Stimulated activated CD8-positive, alpha-beta memory T cell treated with anti-CD3 and anti-CD28 coated beads, Interleukin-7, amount 100 ng/mL, for 24 hours (primary cell): ENCODE data around the gene FAM111A.

Source experiments
- DNase-seq: peaks from one replicate; pipeline ENCODE4 v3.0.0-alpha.2; 2020; ENCODE audit warnings: low read depth

The FAM111A gene

GRCh38 chr11:59141673-59142460, 789 bp upstream of the FAM111A start:
- DNase-seq, result no peak

DNA sequence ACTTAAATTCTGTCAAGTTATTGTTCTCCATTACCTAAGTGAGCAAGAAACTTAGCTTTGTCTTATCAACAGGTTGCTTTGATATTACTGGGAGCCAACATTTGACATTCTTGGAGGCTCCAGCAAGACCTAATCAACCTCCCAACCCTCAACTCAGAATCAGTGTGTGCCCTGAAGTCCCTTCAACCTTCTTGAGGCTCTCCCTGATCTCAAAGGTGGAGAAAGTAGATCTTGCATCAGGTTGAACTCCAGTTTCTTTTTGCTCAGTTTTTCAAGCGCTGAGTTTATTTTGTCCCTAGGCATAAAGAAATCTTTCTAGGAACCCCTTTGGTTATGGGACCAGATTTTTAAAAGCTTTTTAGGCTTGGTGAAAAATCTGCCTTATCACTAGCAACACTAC, 1.4 kb downstream of the FAM111A start:
- DNase-seq, result no peak

DNA sequence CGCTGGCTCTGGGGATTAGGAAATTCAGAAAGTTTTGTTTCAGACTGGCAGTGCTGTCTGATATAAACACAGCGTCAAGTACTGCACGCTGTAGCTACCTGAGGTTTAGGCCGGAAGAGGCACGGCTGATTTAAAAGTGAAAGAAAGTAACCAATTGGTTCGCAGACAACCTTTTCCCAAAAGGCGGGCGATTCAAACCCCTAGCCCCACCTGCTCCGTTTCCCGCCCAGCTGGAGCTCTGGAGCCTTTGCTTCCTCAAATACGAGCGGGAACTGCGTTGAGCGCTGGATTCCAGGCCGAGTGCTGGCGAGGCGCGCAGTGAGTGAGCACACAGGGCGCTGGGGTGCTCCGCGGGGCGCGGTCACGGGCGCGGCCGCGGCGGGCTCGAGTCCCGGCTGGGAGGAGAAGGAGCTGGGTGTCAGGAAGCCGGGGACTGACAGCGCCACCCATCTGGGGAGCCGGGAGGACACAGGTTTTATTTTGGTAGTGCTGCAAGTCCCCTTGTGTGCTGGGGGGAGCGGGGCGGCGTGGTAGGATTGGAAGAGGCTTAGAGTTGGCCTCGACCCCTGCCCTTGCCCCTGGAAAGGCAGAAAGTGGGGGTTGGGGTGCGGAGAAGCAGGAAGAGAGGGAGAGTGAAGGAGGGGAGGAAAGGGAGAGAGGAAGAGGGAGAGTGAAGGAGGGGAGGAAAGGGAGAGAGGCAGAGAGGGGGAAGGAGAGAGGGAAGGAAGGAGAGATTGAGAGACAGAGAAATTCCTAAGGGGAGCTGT, 2.1 kb downstream of the FAM111A start:
- peak; percentile 26 for DNase-seq

GRCh38 chr11:59145534-59145933, 2.9 kb downstream of the FAM111A start:
- no peak for DNase-seq

- no peak for DNase-seq
These were observed 9.1 kb downstream of the FAM111A start for GRCh38 chr11:59151761-59152160.

DNA sequence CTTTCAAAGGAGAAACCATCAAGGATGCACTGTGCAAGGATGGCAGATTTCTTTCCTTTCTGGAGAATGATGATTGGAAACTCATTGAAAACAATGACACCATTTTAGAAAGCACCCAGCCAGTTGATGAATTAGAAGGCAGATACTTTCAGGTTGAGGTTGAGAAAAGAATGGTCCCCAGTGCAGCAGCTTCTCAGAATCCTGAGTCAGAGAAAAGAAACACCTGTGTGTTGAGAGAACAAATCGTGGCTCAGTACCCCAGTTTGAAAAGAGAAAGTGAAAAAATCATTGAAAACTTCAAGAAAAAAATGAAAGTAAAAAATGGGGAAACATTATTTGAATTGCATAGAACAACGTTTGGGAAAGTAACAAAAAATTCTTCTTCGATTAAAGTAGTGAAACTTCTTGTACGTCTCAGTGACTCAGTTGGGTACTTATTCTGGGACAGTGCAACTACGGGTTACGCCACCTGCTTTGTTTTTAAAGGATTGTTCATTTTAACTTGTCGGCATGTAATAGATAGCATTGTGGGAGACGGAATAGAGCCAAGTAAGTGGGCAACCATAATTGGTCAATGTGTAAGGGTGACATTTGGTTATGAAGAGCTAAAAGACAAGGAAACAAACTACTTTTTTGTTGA, 9.8 kb downstream of the FAM111A start:
- no peak for DNase-seq

DNA sequence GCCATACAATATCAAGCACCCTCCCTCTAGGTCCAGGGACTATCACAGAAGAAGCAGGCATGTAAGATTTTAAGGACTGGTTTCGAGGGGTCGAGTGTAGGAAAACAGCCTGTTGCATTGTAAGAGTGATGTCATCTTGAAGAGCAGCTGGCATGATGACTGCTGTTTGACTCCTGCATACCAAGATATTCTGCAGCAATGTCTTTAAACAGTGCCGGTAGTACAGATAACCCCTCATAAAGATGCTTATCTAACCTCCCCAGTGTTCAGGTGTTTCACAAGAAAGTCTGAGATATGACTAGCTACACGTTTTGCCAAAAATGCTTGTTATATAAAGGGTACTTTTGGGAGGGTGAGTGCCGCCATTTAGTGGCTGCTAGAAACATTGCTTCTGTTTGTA, 12.0 kb downstream of the FAM111A start:
- DNase-seq, result no peak

DNA sequence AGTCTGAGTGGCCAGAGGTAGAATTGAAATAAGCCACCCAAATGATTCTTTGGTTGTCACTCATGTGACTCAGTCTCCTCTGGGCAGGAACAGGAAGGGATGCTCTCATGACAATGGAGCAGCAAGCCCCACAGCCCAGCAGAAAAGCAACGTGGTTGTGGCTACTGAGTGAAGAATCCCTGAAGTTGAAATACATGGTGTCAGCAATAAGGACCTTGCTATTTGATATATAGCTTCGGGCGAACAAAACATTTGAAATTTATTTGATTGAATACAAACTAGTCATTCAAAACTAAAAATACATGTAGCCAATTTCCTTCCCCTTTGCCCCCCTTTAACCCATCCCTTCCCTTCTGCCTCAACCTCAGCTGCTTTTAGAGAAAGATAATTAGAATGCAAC, 14.8 kb downstream of the FAM111A start:
- DNase-seq, result no peak

DNA sequence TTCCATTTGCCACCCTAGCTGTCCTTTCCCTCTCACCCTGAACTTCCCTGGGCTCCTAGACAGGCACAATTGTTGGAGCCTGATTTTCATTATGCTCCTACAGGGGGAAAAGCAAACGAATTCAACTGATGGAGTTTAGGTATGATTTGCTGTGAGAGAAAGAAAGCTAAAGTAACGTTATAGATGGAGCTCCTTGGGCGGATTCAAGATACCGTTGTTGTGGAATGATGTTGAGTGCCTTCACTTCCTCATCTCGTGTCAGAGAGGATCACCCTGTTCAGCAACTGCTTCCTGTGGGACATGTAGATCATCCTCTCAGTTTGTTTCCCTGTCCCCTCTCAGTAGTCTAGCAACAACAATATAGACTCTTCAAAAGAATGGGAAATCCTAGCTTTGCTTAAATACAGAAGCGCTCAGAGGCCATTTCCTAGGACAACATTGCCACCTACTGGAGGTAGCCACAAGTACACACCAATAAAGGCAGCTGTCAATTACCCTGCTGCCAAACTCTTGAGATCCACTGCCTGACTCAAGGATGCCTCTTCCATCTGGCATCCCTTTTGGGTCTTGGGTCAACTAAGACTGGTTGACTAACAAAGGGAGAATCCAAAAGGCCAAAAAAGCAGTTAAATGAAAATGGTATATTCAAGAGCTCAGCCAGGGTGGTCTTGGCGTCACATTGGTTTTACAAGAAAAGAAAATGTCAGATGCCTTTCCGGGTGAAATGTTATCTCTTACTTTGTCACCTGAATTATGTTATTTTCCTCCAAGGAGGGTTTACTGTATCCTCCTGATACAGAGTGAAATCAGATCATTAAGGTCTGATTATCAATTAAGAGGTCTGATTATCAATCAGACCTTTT, 15.8 kb downstream of the FAM111A start:
- DNase-seq, result no peak

DNA sequence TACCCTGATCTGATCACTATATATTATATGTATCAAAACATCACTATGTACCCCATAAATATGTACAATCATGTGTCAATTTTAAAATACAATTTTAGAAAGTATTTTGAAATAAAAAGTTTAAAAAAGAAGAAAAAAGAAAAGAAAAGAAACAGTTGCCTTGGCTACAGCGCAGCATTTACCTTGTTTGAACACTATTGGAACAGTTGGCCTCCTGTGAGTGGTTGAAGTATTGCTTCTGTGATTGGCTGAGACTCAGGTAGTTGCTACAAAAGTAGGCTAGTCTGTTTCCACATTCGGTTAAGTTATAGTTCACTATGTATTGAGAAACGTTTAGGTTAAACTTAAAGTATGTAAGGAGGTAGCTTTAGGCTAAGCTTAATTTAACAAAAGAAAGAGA, 21.4 kb downstream of the FAM111A start:
- DNase-seq, result no peak

DNA sequence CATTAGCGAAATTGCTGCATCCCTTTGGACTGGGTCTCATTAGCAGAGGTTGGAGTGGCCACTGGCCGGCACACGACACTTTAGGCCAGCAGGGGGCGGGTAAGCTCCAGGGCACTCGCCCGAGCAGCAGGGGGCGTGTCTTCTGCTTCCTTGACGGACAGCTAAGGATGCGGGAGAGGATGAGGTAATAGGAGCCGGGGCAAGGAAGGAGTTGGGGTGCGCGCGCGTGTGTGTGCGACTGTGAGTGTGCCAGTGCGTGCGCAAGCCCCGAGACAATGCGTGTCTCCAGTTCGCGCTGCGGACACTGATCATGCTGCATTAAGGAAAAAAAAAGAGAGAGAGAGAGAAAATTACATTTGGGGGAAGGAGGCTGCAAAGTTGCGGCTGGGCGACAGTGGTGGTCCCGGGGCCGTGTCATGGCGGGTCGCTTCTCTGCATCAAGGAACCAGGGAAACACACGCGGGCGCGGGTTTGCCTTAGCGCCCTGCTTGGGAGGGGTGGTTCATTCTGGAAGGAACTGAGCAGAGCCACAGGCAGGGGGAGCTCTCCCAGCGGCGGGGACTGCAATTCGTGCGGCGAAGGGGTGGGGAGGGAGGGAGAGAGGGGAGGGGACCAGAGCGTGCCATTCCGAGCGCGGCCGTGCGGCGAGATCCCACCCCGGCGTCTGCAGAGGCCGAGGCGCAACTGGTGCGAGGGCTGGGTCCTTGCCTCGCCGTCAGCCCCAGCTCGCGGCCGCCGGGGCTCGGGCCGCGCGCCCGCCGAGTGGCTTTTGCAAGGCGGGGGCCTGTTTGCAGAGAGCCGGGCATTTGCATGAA, 29.1 kb downstream of the FAM111A start, which contains the start of gene DTX4:
DTX4 (plus strand) TSS at position 625 of the 815 bp plus-strand sequence. CDS start 464 bp downstream, outside the sequence.
- peak; percentile 83 for DNase-seq

DNA sequence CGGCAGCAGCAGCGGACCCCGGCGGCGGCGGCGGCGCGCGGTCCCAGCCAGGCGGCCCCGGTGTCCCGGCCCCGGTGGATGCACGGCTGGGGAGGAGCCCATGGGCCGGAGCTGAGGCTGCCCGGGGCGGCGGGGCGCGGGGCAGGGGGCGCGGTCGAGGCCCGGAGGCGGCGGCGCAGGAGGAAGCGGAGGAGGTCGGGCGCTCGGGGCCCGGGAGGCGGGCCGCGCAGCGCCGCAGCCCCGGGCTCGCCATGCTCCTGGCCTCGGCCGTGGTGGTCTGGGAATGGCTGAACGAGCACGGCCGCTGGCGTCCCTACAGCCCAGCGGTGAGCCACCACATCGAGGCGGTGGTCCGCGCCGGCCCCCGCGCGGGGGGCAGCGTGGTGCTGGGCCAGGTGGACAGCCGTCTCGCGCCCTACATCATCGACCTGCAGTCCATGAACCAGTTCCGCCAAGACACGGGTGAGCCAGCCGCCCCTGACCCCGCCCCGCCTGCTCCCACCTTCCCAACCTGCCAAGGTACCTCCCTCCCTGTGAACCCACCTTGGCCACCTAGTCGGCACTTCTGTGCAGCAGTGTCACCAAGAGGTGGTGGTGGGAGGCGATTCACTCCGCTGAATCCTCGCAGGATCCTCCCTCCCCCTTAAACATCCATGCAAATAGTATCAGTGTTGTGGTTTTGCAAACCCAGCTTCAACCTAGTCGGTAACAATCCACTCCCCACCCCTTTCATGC, 29.9 kb downstream of the FAM111A start:
- no peak for DNase-seq

DNA sequence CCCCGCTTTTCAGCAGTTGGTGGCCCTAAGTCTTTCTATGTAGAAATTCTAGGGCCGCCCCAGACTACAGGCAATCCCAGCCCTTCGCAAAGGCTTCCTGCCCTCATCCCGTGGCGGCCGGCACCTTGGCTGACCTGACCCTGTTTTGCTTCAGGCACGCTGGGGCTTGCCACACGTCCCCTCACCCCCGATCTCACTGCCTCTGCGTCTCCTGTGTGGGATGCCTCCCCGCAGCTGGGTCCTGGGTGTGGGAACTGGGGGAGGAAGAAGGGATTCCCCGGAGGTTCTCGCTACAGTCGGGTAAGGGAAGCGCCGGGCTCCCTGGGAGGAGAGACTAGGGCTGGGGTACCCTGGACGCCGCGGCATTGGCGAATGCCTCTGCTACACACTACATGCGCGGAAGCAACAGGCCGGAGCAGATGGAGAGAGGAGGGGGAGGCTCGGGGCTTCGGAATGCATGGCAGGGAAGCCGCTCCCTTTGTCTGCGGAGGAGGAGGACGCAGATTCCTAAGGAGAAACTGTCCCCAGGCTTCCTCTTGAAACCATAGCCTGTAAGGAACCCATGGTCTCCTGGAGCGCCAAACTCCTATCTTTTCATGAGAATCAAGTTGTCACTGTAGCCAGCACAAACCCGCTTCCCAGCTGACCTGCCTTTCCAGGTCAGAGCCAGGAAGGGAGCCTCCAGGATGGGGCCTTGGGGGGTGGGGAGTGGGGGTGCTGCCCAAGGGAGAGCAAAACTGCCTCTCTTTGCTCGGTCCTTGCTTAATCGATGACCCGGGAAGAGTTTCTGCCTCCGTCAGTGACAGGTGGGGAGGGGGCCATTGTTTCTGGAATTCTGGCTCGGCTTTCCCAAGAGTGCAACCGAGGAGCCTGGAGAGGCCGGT, 30.7 kb downstream of the FAM111A start:
- no peak for DNase-seq

- DNase-seq, result no peak
These were observed 31.5 kb downstream of the FAM111A start for GRCh38 chr11:59173964-59174663.

GRCh38 chr11:59174664-59175033, 32.0 kb downstream of the FAM111A start:
- DNase-seq, result no peak

DNA sequence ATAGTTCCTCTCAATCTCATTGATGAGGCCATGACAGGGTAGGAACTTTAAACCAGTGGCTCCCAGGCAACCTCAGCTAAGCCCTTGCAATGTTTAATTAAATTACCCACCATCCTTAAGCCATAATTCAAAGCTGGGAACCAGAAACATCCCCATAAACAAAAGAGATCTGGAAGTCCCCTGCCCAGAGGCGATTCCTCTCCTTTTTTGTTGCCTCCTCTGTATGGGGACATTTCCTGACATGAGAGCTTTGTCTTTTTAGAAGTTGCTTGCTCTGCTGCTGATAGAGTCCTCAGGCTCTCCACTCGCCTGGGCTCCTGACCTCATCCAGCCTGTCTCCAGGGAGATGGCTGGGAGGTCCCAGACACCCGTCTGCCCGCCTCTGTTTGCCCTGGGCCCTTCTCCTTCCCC, 32.4 kb downstream of the FAM111A start:
- no peak for DNase-seq

DNA sequence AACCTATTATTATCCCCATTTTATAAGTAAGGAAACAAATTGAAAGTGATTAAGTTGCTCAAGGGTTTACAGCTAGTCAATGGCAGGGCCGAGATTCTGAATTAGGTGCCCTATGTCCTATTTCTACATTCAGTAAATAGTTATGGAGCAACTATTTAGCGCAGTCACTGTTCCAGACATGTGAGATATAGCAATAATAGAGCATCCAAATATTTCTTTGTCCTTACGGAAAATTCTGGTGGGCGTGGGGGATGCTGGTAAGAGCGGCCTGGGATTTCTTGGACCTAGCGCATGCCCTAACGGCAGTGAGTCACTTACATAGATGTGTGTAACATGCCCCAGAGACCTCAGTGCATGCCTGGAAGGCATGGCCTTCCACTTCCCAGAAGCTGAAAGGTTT, 33.7 kb downstream of the FAM111A start:
- no peak for DNase-seq

GRCh38 chr11:59178402-59178801, 35.7 kb downstream of the FAM111A start:
- no peak for DNase-seq

DNA sequence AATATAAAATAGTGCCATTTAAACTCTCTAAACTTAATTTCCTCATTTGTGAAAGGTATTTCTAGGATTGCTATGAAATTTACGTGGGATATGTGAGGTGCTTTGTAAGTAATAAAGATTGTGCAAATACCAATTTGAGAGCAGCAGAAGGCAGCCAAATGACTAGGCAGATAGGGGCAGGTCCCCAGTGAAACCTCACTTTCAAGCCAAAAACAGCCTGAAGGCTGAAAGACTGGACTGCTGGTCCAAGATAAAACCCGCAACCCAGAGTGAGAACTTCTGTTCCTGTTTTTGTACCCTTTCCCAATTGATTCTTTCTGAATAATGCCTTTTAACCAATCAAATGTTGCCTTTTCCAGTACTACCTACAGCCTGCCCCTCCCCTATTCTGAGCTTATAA, 36.5 kb downstream of the FAM111A start:
- no peak for DNase-seq
